OCI-LY1 (cell line): Measurements from ENCODE around the gene LZTFL1.

ENCODE experiments used
- EZH2 ChIP-seq: fragments of 200-600 bp; sonication (generic), shearing (Covaris generic); IDR thresholded peaks from 2 replicates; pipeline ENCODE4 v1.8.0; 2017; ENCODE audit warnings: borderline replicate concordance, mixed run types, mild to moderate bottlenecking, antibody characterized with exemption, low read length, moderate library complexity, mixed read lengths
- TF ChIP-seq, protein P1 (sequence below): fragments of 200-600 bp; sonication (generic), shearing (Covaris generic); IDR thresholded peaks from 2 replicates; pipeline ENCODE4 v1.5.1; 2017; ENCODE audit warnings: mild to moderate bottlenecking, antibody characterized with exemption, low read length, moderate library complexity, mixed read lengths

GRCh38 chr3:45816544-45816943 is 25.4 kb downstream of the LZTFL1 start:
- TF ChIP-seq, protein P1, sequence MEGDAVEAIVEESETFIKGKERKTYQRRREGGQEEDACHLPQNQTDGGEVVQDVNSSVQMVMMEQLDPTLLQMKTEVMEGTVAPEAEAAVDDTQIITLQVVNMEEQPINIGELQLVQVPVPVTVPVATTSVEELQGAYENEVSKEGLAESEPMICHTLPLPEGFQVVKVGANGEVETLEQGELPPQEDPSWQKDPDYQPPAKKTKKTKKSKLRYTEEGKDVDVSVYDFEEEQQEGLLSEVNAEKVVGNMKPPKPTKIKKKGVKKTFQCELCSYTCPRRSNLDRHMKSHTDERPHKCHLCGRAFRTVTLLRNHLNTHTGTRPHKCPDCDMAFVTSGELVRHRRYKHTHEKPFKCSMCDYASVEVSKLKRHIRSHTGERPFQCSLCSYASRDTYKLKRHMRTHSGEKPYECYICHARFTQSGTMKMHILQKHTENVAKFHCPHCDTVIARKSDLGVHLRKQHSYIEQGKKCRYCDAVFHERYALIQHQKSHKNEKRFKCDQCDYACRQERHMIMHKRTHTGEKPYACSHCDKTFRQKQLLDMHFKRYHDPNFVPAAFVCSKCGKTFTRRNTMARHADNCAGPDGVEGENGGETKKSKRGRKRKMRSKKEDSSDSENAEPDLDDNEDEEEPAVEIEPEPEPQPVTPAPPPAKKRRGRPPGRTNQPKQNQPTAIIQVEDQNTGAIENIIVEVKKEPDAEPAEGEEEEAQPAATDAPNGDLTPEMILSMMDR = no peak
- TF ChIP-seq EZH2 = no peak
